Stimulated activated CD4-positive, alpha-beta T cell treated with anti-CD3 and anti-CD28 coated beads, Interleukin-12 subunit alpha, Interleukin-12 subunit beta, amount 100 ng/mL, for 4 hours (primary cell): ENCODE results near the gene AGBL1.

Source experiments
- DNase-seq: peaks from one replicate; pipeline ENCODE4 v3.0.0-alpha.2; 2020

The AGBL1 gene

DNA sequence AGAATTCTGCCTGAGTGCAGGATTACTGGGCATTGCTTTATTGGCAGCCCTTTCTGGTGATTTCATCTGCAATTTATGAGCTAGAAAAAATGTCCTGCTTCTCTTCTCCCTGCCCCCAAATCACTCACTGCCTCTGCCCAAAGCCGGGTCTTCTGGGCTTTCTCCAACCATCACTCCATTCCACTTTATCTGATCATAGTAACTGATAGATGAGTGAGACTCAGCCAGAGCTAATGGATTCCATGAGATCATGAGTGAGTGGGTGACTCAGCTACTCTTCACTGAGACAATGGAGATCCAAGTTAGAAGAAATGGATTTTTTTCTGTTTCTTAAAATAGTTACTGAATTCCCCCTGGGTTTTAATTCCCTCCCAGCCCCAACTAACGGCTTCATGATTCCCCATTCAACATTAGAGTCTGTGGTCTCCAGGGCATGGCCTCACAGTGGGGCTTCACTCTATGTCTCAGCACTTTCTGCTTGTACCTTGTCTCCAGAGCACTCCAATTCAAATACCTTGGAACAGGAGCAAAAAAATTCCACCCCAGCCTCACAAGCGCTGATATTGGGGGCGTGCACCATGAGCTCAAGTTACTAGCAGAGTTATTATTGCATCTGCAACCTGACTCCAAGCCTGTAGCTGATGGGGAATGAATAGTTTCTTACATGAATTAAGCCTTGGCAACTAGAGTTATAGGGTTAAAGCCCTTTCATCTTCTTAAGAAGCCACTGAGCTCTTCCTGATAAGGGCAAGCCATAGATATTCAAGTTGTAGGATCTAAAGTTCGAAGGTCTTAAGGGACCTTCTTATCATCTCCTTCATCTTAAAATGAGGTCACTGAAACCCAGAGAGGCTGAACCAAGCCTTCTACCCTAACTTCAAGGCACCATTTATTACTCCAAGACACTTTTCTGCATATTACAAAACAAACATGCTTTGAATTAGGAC is 85.9 kb downstream of the AGBL1 start:
- no peak for DNase-seq

DNA sequence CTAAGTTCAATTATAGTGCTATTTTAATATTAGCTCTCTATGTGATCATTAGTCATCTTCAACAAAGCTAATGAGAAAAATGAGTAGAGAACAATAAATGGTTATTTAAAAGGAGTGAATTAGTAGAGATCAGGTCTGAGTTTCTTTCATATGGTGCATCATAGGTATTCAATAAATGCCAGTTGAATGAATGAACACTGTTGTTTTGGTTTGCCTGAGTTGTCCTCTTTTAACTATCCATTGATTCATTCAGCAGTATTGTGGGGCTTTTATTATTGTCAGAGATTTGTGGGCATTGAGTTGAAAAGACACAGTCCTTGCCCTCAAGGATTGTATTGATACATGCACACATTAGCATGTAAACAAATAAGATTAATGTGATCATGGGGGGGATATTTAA is 88.2 kb downstream of the AGBL1 start:
- DNase-seq: no peak

DNA sequence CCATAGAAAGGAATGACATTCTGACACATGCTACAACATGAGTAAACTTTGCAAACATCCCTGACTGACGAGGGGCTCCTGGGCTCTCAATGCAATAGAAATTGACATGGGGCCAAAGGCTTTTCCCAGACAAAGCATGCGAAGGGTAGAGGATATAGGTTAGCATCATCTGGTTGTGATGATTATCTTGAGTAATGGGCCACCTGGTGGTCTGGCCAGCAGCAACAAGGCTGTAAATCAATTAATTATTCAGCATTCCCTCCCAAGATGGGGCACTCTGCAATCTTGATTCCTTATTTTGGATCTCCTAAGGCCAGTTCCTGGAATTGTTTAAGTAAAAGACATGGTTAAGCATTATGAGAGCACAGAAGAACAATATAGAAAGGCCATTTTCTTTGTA is 99.2 kb downstream of the AGBL1 start:
- no peak for DNase-seq

DNA sequence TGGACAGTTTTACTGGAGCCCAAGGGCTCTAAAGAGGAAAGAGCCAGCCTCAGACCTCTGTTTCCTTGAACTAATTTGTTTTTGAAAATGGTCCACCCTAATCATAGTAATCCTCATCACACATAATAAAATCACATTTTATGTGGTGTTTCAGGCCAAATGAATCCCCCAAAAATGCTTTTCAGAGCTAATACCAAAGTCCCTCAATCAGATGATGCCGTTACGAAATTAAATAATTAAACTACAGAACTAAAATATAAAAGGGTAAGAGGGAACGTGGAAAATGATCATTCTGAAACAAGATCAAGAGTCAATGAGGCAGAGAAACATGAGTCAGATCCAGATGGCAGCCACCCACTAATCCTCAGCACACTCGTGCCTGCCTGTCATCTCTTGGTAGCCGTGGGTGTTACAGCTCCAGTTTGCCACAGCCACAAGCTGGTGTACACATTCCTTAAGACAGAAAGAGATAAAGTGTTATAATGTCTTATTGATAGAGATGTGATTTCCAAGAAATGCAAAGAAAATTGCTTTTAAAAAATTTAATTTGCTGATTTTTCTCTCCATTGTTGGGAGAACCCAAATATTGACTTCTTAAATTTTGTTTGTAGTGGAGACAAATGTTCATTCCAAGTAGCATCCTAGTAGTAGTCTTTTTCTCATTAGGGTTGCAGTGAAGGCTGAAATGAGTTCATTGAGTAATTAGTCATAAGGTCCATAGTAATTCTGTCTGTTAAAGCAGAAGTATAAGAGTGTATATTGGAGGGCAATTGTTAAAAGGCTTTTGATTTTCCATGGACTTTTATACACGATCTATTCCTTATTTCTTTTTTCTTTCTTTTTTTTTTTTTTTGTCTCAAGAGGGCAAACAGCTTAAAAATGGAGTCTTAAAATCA is 104.2 kb downstream of the AGBL1 start:
- peak; percentile 10 for DNase-seq

DNA sequence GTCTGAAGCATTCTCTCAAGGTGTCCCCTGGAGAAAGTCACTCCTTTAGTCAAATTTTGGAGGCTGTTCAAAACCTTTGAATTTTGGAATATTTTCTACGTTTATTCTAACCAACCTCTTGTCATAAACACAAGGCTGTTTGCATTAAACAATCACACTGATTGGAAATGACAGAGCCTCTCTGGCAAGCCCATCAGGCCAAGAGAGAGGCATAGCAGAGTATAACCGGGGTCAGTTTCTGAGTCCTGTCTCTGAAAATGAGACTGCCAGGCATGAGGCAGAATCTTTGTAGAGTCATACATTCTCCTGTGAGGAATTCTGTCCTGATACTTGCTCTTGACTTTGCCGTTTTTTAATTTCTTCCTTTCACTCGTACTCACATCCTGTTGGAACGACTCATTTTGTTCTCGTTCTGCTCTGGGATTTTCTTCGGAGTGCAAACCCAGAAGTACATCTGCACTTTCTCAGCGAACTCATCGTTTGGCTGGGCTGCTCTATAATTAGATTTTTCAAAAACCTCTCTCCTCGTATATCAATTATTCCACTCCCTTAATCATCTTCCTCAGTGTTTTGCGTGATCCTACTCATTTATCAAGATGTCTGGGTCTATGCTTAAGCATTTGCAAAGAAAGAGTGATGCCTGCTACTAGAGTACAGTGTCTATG is 114.2 kb downstream of the AGBL1 start:
- DNase-seq: no peak

DNA sequence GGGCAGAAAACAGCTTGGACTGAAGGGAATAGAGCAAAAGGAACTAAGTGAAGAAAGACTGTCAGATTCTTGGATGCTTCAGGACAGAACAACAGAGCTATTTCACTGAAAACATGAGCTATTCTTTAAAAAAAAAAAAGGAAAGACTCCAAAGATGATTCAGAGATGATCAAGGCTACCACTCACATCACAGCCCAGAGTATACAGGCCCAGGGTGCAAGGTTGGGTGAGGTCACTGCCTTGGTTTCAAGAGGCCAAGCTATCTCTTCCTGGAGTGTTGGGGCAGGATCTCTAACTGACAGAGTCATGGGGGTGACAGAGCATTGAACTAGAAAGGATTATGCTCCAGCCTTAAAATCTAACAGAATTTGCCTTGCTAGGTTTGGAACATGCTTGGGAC is 118.1 kb downstream of the AGBL1 start:
- no peak for DNase-seq

DNA sequence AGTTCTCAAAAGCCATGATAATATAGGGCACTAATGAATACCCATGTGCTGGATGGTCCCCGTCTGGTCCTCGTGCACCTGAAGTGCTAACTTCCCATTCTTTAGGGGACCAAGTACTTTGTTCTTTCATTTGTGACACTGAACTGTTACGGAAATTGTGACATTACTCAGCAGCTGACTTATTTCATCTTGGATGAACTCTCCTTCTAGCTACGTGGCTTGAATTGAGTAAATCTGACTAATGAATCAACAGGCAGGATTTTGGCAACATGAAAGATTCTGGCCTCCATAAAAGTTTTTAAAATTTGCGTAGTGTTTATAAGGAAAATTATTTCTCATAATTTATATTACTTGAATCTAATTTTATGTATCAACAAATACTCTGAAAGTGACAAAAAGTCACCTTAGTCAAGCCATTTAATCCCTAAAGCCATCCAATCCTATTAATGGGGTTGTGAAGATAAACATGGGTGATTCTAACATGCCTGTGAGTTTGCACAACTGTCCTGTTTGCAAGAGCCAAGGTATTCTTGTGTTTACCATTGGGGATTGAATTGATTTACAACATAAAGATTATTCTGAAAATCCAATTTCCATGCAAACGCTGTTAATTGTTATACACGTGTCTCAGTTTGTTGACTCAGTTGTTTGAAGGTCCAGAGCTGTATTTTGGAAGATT is 119.9 kb downstream of the AGBL1 start:
- DNase-seq: no peak

DNA sequence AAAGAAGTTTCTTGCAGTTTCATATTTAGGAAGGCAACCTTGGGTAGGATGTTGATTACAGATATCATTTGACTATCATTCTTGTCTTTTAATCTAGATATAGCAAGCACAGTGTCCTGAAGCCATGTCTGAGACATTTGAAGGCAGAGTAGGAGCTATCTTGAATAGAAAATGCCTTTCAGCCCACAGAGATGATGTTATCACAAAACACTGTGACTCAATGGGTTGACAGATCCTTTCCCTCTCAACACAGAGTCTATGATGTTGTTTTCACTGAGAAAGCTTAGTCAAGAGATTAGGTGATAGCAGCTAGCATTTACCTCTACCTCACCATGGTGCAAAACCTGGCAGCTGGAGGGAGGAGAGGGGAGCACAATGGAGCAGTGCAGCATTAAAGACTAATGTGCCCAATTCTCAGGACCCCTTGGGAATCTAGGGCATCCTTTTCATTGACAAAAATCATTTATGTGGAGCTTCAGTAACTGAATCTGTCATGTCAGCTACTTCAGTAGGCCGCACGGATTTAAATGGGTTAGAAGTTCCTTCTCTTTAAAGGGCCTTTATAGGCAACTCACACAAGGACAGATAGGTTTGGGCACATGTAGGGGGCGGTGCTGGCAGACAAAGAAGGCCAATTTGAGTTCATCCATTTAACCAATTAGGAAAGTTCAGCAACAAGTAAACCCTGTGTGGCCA is 121.8 kb downstream of the AGBL1 start:
- DNase-seq: no peak

DNA sequence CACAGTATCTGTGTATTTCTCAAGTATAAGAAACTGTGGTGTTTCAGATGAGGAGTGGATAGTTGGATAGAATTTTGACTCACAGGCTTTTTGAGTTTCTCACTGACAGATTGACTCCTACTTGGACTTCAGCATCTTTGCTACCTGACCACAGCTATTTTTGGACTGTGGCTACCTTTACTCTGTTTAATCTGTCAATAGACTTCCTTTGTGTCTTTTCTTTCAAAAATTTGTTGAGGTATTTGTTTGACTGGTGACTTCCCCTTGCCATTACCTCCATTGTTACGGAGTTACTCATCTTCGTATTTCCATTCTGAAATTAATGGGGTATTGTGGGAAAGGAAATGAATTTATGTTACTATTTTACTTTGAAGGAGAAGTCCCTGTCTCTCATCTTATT is 123.8 kb downstream of the AGBL1 start:
- no peak for DNase-seq

DNA sequence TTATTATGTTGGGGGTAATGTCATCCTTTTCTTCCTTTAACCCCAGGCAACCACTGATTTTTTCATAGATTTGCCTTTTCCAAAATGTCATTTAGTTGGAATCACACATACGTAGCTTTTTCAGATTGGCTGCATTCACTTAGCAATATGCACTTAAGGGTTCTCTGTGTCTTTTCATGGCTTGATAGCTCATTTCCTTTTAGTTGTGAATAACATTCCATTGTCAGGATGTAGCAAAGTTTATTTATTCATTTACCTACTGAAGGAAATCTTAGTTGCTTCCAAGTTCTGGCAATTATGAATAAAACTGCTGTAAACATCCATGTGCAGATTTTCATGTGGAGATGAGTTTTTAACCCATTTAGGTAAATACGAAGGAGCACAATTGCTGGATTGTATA is 125.4 kb downstream of the AGBL1 start:
- DNase-seq: no peak

DNA sequence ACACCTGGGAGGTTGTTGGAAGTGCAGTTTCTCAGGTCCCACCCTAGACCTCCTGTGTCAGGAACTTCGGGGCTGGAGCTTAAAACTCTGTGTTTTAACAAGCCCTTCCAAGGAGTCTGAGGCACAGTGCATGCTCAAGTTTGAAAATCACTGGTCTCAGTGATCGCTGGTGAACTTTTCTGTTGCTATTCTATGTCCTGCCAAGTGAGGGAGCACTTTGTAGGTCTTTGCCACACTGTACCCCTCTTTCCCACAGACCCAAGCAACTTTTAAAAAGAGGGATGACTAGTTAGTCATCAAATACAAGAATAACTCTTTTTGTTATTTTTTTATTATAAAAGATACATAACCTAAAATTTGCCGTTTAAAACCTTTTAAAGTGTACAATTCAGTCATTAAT is 133.7 kb downstream of the AGBL1 start:
- no peak for DNase-seq

DNA sequence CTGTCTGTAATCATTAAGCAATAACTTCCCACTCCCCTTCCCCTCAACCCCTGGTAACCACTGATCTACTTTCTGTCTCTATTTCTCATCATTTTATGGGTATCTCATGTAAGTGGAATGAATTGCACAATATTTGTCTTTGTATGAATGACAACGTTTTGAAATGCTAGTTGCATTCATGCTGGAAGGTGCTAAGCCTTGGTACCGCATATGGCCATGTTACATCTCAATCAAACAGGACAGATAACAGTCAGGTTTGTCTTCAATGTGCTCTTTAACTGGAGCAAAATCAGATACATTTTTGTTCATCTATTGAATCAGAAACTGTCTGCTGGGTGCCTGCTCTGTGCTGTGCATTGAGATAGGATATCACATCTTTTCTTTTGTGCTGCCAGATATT is 134.2 kb downstream of the AGBL1 start:
- no peak for DNase-seq

DNA sequence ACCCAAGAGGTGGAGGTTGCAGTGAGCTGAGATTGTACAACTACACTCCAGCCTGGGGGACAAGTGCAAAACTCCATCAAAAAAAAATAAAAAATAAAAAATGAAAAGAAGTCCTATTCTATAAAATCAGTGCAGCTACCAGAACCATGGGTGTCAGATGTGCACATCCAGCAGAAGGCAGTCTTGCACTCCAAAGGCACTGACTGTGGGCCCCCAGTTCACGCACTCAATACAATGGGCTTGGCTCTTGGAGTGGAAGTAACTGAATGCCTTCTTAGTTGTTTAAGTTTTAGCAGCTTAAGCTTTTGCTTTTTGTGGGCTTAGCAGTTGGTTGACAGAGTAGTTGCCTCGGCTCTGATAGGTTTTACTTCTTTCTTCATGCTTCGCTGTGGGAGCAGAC is 141.4 kb downstream of the AGBL1 start:
- DNase-seq: no peak

DNA sequence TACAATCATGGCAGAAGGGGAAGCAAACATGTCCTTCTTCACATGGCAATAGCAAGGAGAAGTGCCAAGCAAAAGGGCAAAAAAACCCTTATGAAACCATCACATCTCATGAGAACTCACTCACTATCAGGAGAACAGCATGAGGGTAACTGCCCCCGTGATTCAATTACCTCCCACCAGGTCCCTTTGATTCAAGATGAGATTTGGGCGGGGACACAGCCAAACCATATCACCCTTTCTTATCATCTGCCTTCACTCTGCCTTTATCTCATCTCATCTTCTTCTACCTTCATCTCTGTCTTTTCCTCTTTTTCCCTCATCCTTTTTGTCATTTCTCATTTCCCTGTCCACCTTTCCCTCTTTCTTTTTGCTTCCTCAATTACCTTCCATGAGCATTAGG is 149.6 kb downstream of the AGBL1 start:
- no peak for DNase-seq

DNA sequence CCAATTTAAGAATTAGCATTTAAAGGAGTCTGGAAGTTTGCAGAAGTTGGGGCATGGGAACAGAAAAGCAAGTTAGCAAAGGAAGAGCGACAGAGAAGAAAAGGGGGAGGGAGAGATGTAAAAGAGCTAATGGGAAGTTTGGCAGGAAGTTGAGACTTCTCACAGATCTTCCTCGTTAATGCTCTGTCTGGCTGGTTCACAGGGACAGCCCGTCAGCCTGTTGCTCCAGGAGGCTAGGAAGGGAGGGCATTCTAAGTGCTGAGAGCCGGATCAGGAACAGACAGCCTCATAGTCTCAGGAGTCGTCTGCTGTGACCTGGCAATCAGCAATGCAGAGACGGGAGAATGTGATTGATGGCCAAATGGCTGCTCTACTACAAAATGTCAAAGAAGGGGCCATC is 150.3 kb downstream of the AGBL1 start:
- DNase-seq: no peak

DNA sequence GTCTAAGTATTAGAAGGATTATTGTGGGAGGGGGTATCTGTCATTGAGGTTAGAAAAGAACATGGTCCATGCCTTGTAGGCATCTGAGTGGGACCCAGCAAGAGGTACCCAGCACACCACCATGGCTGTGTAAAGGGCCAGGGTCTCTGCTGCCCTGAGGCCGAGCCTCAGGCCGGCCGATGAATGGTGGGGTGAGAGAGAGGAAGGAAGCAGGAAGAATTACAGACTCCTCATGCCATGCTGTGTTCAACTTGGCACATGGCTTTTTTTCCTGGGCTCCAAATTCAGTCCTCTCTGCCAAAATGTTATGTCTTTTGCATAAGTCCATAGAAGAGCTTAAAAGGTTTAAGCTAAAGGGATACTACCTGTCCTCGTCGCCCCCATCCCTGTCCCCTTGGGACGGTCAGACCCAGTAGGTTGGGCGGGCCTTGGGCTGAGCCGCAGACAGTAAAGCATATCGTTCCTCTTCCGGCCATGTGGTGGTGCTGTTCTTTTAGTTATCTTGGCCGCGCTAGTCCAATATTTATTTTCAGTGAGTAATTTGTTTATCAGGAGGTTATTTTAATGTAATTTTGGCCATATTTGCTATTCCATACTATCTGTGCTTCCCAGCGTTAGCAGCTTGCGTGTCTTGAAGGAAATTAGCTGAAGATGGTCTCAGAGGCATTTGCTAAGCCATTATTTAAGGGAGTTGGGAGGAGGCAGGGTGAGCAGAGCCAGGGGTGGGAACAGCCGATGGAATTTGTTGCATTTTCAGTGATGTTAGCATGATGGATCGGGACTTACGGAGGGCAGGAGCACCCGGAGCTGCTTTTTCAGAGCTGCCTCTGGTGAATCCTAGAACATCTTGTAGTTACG is 152.4 kb downstream of the AGBL1 start:
- DNase-seq: peak; percentile 15

DNA sequence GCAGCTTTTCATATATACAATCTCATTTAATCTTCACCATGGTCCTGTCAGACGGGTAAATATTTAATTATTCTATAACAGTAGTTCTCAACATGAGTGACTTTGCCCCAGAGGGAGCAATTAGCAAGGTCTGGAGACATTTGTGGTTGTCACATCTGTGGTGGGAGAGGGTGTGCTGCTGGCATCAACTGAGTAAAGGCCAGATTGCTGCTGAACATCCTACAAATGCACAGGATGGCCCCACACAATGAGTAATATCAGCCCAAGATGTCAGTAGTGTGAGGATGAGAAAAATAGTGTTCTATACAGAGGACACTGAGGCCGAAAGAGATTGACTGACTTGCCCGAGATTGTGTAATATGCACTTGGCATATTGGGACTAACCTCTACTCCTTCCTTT is 156.0 kb downstream of the AGBL1 start:
- no peak for DNase-seq

DNA sequence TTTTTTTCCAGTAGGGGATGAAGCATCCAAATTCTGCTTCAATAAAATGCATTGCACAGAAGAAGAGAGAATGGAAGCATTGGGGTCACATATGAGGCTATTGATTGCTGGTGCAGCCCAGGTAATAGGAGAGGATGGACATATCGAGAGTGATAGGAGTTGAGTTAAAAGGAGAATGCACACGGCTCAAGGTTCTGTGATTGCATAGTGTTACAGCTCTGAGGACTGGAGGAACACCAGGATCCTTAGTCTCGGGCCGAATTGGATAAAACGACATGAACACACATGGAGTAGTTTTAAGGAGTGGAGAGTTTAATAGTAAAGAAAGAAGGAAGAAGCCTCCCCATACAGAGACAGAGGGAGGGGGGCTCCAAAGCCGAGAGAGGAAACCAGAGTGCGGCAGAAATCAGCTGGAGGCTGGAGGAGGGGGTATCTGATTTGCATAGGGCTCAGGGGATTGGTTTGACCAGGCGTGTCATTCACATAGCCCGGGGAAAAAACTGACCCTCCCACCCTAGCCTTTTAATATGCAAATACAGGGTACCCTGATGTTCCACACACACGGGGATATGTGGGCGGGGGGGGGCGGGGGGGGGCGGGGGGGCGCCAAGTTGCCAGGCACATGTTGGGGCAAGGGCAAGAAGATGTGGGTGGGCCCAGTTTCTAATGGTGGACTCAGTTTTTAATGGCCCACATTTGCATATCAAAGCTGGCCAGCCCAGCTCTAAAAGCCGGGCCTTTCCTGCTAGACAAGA is 156.9 kb downstream of the AGBL1 start:
- DNase-seq: no peak

DNA sequence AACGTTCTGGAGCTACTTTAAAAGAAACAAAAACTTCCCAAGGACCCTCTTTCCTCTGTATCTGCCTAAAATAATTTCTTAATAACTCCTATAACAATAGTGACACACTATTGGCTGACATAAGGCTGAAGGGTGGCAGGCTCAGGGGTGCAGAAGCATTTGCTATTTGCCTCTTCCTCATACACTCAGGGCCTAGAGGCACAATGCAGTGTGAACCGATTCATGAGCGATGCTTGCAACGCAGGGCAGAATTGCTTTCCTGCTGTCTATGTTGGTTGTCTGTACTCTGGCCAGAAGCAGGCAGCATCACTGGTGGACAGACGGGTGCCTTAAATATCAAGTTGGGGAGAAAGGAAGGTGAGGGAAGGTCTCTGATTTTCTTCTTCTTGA is 157.4 kb downstream of the AGBL1 start:
- no peak for DNase-seq

DNA sequence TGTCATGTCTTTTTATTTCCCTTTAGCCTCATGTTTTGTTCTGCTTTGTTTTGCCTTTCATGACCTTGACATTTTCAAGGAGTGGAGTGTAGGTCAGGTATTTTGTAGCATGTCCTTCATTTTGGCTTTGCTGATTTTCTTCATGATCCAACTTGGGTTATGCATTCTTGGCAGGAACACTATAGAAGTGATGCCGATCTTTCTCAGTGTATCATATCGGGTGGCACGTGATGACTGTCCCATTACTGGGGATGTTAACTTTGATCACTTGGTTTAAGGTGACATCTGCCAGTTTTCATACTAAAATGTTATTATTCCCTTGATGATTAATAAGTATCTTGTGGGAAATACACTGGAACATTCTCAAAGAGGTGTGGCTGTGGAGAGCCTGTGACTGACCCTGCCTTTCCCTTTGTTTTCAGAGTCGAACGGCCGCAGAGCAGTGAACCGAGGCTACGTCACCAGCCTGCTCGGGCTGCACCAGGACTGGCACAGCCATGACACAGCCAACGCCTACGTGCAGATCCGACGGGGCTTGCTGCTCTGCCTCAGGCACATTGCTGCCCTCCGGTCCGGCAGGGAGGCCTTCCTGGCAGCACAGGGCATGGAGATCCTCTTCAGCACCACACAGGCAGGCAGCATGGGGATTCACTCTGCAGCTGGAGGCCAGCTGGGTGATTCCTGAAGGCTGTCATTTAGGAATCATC is 167.7 kb downstream of the AGBL1 start:
- no peak for DNase-seq
